Progenitor cell of endocrine pancreas (in vitro differentiated cells): ENCODE results near the gene RELL1. TPM values are rescaled to one million over a fixed set of nuclear protein-coding genes. Genes with fewer than 3 reads are reported as not detected.
A peak's percentile ranks its signal among the peaks of the same experiment; 100 is the strongest.

Source experiments
- DNase-seq: peaks from one replicate; pipeline ENCODE4 v3.0.0; 2021; ENCODE audit warnings: low spot score; ENCODE audit not compliant: unreplicated experiment
- H3K27ac Mint-ChIP-seq: 2 replicates; pipeline ENCODE4 v1.8.0; 2021; ENCODE audit warnings: mild to moderate bottlenecking, moderate library complexity, mixed read lengths
- H3K27me3 Mint-ChIP-seq: 2 replicates; pipeline ENCODE4 v1.8.0; 2021; ENCODE audit warnings: mixed read lengths
- H3K36me3 Mint-ChIP-seq: 2 replicates; pipeline ENCODE4 v1.8.0; 2022; ENCODE audit warnings: mixed read lengths; ENCODE audit not compliant: insufficient read depth
- H3K4me1 Mint-ChIP-seq: 2 replicates; pipeline ENCODE4 v1.8.0; 2021; ENCODE audit warnings: low read depth, mixed read lengths
- H3K4me3 Mint-ChIP-seq: 2 replicates; pipeline ENCODE4 v1.8.0; 2021; ENCODE audit warnings: low read depth, mild to moderate bottlenecking, moderate library complexity, mixed read lengths
- H3K9me3 Mint-ChIP-seq: 2 replicates; pipeline ENCODE4 v1.8.0; 2021; ENCODE audit warnings: low read depth, mixed read lengths
- total RNA-seq: library from RNA; stranded (reverse); gene quantifications from 2 replicates; pipeline ENCODE4 v1.2.1, GENCODE V29; 2021
- TF ChIP-seq, protein P1 (sequence below): fragments of 200-600 bp; sonication (generic); IDR thresholded peaks from one replicate; pipeline ENCODE4 v1.5.0; 2021; ENCODE audit warnings: antibody characterized with exemption, mild to moderate bottlenecking; ENCODE audit not compliant: unreplicated experiment

Gene RELL1
- total RNA-seq, 1 donor from 2014 or later = 33.6 TPM

DNA sequence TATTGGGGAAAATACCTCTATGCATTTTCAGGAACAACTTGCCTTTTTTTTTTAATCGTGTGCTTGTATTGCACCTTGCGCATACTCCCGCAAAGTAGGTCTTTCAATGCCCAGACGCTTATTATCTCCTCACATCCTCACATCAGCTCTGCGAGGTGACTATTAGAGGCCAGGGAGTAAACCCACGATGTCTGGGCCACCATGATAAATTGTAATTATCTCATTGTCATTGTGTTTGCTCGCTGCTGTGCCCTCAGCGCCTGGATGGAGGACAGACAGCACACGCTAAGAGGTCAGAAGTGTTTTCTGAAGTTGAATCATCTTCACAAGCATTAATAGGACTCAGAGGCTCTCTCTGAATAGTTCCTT is 1.0 kb upstream of the RELL1 start:
- H3K27me3 Mint-ChIP-seq = peaks cover 5% of the 10 kb centered on the region
- H3K36me3 Mint-ChIP-seq = peaks cover 6% of the 10 kb centered on the region
- H3K27ac Mint-ChIP-seq = peak overlapping the region; percentile 41
- TF ChIP-seq, protein P1, sequence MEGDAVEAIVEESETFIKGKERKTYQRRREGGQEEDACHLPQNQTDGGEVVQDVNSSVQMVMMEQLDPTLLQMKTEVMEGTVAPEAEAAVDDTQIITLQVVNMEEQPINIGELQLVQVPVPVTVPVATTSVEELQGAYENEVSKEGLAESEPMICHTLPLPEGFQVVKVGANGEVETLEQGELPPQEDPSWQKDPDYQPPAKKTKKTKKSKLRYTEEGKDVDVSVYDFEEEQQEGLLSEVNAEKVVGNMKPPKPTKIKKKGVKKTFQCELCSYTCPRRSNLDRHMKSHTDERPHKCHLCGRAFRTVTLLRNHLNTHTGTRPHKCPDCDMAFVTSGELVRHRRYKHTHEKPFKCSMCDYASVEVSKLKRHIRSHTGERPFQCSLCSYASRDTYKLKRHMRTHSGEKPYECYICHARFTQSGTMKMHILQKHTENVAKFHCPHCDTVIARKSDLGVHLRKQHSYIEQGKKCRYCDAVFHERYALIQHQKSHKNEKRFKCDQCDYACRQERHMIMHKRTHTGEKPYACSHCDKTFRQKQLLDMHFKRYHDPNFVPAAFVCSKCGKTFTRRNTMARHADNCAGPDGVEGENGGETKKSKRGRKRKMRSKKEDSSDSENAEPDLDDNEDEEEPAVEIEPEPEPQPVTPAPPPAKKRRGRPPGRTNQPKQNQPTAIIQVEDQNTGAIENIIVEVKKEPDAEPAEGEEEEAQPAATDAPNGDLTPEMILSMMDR = no peak
- peaks cover 25% of the 10 kb centered on the region for H3K4me1 Mint-ChIP-seq
- peak overlapping the region; percentile 81 for H3K4me3 Mint-ChIP-seq
- H3K9me3 Mint-ChIP-seq = no peaks in the 10 kb centered on the region
- DNase-seq = no peak

DNA sequence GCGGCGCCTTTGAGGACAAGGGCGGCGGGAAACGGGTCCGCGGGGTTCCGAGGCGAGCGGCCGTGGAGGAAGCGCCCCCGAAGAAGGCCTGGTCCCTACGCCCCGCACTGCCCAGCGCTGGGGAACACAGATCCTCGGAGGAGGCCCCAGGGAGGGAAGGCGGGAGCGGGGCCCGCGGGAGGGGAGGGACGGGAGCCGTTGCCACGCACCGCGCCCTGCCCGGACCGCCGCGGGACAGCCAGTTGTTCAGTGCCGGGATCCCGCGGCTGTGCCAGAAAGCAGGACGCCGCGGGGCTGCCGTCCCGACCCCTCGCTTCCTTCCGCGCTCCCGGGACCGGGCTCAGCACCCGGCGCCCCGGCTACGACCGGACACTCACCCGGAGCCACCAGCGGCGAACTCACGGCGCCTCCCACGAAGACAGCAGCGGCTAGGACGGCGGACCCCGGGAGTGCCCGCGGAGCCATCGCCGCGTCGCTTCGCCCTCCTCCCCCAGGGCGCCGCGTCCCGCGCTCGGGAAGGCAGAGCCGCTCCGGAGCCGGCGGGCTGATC is 278 bp downstream of the RELL1 start:
- H3K27ac Mint-ChIP-seq = peak overlapping the region; percentile 91
- H3K27me3 Mint-ChIP-seq = peaks cover 5% of the 10 kb centered on the region
- H3K4me1 Mint-ChIP-seq = peaks cover 25% of the 10 kb centered on the region
- DNase-seq = no peak
- H3K4me3 Mint-ChIP-seq = peak overlapping the region; percentile 81
- TF ChIP-seq, protein P1 = no peak
- no peaks in the 10 kb centered on the region for H3K9me3 Mint-ChIP-seq
- H3K36me3 Mint-ChIP-seq = peaks cover 6% of the 10 kb centered on the region

DNA sequence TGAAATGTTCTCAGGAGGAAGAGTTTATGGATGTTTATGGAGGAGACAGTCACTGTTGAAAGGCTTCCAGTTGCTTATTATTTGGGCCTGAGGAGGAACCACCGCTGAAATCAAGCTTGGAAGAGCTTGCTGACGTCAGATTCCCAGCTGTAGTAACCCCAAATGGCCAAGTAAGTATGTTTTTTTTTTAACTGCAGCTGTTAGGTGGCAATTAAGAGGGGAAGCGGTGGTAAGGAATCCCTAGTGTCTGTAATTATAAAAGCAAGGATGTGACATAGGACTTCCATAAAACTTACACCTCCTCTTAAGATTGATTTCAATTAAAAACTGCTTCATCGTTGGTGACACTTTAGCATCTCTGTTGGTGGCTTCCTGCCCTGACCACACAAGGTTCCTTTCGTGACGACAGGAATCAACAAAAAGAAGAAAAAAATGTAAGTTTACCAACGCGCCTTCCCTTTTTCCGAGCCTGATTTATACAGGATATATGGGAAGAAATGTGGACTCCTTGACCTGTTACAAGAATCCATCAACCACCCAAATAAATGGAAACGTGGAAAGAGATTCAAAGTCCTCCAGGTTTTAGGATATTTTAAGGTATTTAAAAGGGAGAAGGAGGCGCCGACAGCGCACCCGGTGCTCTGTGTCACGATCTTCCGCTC is 884 bp downstream of the RELL1 start:
- DNase-seq = no peak
- H3K27me3 Mint-ChIP-seq = peaks cover 5% of the 10 kb centered on the region
- peaks cover 6% of the 10 kb centered on the region for H3K36me3 Mint-ChIP-seq
- peak overlapping the region; percentile 81 for H3K4me3 Mint-ChIP-seq
- TF ChIP-seq, protein P1 = no peak
- H3K27ac Mint-ChIP-seq = peak overlapping the region; percentile 91
- no peaks in the 10 kb centered on the region for H3K9me3 Mint-ChIP-seq
- peaks cover 25% of the 10 kb centered on the region for H3K4me1 Mint-ChIP-seq

DNA sequence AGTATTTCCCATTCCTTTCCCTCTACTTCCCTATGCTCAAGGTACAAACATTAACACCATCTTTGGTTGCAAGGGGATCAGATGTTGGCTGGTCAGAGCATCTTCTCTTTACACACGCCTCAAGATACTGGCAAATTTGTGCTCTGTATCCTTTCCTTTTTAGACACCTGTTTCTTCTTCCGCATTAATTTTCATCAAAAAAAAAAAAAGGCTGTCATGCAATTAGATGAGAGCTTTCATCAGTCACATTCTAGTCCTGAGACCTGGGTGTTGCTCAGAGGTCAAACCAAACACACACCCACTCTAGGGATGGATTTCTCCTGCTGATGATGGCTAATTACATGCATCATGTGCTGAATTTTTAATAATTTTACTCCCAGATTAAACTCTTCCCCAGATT is 2.0 kb downstream of the RELL1 start:
- TF ChIP-seq, protein P1 = no peak
- peak overlapping the region; percentile 81 for H3K4me3 Mint-ChIP-seq
- no peak for DNase-seq
- no peaks in the 10 kb centered on the region for H3K9me3 Mint-ChIP-seq
- no peak overlapping the region for H3K27ac Mint-ChIP-seq
- peaks cover 21% of the 10 kb centered on the region for H3K4me1 Mint-ChIP-seq
- H3K36me3 Mint-ChIP-seq = peaks cover 6% of the 10 kb centered on the region
- peaks cover 5% of the 10 kb centered on the region for H3K27me3 Mint-ChIP-seq

DNA sequence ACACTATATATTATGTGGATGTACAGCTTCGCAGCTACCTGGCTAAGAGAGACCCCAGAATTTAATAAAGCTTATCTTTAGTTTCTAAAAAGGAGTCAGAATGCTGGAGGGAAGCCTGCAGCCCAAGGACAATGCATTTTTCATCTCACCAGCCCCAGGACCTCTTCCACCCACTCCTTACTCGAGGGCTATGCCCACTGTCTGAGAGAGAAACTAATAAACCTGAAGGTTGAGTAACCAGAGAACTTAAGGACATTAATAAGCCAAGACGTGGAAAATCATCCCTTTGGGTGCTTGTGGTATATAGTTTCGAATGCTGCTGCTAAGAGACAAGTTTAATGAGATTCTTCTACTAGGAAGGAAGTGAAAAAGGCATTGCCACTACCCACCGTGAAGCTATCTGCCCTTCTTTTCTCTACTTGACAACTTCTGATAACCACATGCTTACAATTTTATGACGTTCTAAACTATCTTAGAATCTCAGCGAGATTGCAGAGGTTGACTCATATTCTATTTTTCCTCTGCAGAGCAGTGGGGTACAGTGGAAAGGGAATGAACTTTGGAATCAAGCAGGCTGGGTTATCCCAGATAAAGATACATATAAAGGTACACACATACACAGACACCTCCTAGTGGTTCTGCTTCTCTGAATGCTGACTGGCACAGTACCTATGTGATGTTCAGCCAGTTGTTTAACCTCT is 3.3 kb downstream of the RELL1 start:
- Mint-ChIP-seq H3K27ac (peak overlapping the region; percentile 73), H3K36me3 (peaks cover 10% of the 10 kb centered on the region), H3K4me3 (peak overlapping the region; percentile 53), H3K4me1 (peaks cover 23% of the 10 kb centered on the region), H3K9me3 (no peaks in the 10 kb centered on the region), H3K27me3 (peaks cover 2% of the 10 kb centered on the region)
- TF ChIP-seq, protein P1 = no peak
- no peak for DNase-seq
